Measurements from ENCODE around the gene ERCC8.

ERCC8 gene

DNA sequence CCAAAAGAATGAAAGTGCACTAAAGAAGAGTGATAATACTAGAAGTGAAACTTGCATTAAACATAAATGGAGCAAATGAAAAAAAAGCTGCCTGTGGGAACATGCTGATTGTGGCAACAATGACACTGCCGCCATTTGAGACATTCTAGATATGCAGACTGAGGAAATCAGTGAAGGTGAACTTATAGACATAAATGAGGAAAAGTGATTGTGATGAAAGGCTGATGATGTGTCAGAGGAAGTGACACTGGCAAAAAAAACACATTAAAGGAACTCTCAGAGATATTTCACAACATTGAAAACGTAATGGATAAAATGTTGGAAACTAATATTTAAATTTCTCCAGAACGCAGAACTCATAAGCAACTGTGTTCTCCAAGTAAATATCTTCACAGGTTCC is 1.2 kb downstream of the ERCC8 start:
- peaks cover 54% of the 10 kb centered on the region for H3K9me3 Mint-ChIP-seq
- no peak overlapping the region for H3K4me3 Mint-ChIP-seq
- no peak overlapping the region for H3K27ac Mint-ChIP-seq
- DNase-seq = no peak
- peaks cover 7% of the 10 kb centered on the region for H3K4me1 Mint-ChIP-seq
- peaks cover 54% of the 10 kb centered on the region for H3K36me3 Mint-ChIP-seq (ENCODE audit: low read depth)
- H3K27me3 Mint-ChIP-seq (ENCODE audit: low read depth, poor library complexity) = no peaks in the 10 kb centered on the region
- TF ChIP-seq, protein P1, sequence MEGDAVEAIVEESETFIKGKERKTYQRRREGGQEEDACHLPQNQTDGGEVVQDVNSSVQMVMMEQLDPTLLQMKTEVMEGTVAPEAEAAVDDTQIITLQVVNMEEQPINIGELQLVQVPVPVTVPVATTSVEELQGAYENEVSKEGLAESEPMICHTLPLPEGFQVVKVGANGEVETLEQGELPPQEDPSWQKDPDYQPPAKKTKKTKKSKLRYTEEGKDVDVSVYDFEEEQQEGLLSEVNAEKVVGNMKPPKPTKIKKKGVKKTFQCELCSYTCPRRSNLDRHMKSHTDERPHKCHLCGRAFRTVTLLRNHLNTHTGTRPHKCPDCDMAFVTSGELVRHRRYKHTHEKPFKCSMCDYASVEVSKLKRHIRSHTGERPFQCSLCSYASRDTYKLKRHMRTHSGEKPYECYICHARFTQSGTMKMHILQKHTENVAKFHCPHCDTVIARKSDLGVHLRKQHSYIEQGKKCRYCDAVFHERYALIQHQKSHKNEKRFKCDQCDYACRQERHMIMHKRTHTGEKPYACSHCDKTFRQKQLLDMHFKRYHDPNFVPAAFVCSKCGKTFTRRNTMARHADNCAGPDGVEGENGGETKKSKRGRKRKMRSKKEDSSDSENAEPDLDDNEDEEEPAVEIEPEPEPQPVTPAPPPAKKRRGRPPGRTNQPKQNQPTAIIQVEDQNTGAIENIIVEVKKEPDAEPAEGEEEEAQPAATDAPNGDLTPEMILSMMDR (IDR thresholded peaks at IDR 0.05) = no peak

DNA sequence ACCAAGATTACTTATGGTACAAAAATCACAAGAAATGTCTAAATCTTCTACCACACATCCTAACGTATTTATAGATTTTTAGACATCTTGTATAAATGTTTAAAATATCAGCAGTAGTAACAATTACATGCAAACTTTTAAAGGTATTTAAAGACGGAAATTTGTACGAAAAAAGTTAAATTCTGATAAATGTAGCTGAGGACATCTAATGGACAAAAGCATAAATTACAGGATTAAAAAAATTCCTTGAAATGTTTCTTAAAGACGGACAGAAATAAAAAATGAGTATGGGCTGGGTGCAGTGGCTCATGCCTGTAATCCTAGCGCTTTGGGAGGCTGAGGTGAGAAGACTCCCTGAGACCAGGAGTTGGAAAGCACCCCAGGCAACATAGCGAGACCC is 15.8 kb downstream of the ERCC8 start:
- Mint-ChIP-seq H3K4me3 (no peak overlapping the region), H3K9me3 (peaks cover 6% of the 10 kb centered on the region), H3K4me1 (no peaks in the 10 kb centered on the region), H3K27me3 (ENCODE audit: low read depth, poor library complexity) (no peaks in the 10 kb centered on the region), H3K36me3 (ENCODE audit: low read depth) (peaks cover 32% of the 10 kb centered on the region), H3K27ac (no peak overlapping the region)
- DNase-seq = no peak
- TF ChIP-seq, protein P1 (IDR thresholded peaks at IDR 0.05) = no peak

DNA sequence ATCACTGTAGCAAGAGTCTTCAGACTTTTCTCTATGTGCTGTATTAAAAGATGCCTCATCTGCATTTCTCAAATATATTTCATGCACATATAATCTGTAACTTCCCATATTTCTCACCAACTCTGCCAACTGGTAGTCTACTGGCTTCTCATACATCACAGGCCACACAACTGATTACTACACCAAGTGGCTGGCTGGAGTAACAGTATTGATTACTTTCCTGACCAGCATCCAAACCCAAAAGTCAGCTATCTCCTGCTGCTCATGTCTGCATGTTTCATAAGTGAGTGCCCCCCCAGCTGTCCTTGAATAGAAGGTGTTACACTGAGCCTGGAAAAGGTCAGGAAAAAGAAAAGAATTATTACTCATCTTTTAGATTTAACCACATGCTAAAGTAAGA is 17.4 kb downstream of the ERCC8 start:
- Mint-ChIP-seq H3K27ac (no peak overlapping the region), H3K4me1 (no peaks in the 10 kb centered on the region), H3K36me3 (ENCODE audit: low read depth) (peaks cover 28% of the 10 kb centered on the region), H3K27me3 (ENCODE audit: low read depth, poor library complexity) (no peaks in the 10 kb centered on the region), H3K9me3 (no peaks in the 10 kb centered on the region), H3K4me3 (no peak overlapping the region)
- DNase-seq = no peak
- TF ChIP-seq, protein P1 (IDR thresholded peaks at IDR 0.05) = no peak

DNA sequence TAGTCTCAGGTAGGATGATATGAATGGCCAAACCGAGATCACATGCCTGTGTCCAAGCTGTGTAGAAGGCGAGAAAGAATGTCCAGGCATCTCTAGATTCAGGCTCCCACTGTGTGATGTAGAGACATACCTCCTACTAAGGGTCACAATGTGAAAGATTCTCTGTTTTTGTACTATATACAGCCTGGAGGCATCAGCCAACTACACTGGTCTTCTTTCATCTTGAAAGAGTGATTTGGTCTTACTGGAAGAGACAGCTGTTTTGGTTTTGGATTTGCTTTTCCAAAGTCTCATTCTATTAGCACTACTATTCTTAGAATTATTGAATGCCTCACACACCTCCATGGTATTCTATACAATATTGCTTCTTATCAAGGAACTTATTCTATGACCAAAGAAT is 26.4 kb downstream of the ERCC8 start:
- no peaks in the 10 kb centered on the region for H3K4me1 Mint-ChIP-seq
- DNase-seq = no peak
- H3K9me3 Mint-ChIP-seq = peaks cover 9% of the 10 kb centered on the region
- H3K27me3 Mint-ChIP-seq (ENCODE audit: low read depth, poor library complexity) = no peaks in the 10 kb centered on the region
- H3K27ac Mint-ChIP-seq = no peak overlapping the region
- TF ChIP-seq, protein P1 (IDR thresholded peaks at IDR 0.05) = no peak
- H3K4me3 Mint-ChIP-seq = no peak overlapping the region
- H3K36me3 Mint-ChIP-seq (ENCODE audit: low read depth) = peaks cover 48% of the 10 kb centered on the region

DNA sequence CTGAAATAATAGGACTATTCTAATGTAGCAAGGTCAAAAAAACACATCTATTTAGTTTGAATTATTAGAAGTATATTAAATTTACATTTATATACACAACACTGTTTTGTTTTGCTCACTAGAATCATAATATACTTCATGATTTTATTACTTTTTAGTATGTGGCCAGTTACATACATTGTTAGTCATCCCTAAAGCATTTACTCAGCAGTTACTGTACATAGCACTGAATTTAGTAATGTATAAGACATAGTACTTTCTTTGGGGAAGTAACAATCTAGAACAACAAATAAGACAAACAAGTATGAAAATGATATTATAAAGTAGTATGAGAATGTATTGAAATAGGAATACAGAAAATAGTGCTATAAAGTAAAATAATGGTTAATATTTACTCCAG is 28.2 kb downstream of the ERCC8 start:
- H3K4me1 Mint-ChIP-seq = no peaks in the 10 kb centered on the region
- no peak overlapping the region for H3K27ac Mint-ChIP-seq
- peaks cover 67% of the 10 kb centered on the region for H3K36me3 Mint-ChIP-seq (ENCODE audit: low read depth)
- peaks cover 2% of the 10 kb centered on the region for H3K27me3 Mint-ChIP-seq (ENCODE audit: low read depth, poor library complexity)
- H3K4me3 Mint-ChIP-seq = no peak overlapping the region
- peaks cover 24% of the 10 kb centered on the region for H3K9me3 Mint-ChIP-seq
- no peak for DNase-seq
- TF ChIP-seq, protein P1 (IDR thresholded peaks at IDR 0.05) = no peak

DNA sequence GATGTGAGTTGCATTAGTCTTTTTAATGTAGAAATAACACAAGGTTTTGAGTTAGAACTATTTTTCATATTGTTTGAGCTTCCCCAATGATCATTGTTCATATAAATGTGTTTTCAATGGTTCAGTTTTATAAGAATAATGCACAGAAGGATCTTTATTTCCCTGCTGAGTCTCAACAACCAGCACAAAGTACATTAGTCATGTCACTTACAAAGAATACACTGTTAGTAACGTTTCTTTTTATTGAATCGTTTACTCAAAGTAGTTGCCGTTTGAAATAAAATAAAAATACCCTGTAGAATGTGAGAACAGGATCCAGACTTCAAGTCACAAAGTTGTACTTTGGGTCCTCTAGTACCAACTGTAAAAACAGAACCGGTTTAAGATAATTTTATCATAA is 41.5 kb downstream of the ERCC8 start:
- H3K4me3 Mint-ChIP-seq = no peak overlapping the region
- H3K27ac Mint-ChIP-seq = no peak overlapping the region
- DNase-seq = no peak
- no peaks in the 10 kb centered on the region for H3K27me3 Mint-ChIP-seq (ENCODE audit: low read depth, poor library complexity)
- peaks cover 21% of the 10 kb centered on the region for H3K36me3 Mint-ChIP-seq (ENCODE audit: low read depth)
- H3K4me1 Mint-ChIP-seq = no peaks in the 10 kb centered on the region
- TF ChIP-seq, protein P1 (IDR thresholded peaks at IDR 0.05) = no peak
- no peaks in the 10 kb centered on the region for H3K9me3 Mint-ChIP-seq

All from nephron progenitor cell (in vitro differentiated cells).